NCI-H748 (cell line): ENCODE measurements around the gene LRRC59.
"Not testable (repeated sequence)": the region's sequence is repeated elsewhere in the genome, so short reads cannot be mapped to it uniquely, and the experiment has no call there.

ENCODE experiments used
- DNase-seq: peaks from one replicate; lab custom pipeline; 2025; ENCODE audit not compliant: unreplicated experiment; lab: John Stamatoyannopoulos, UW

Gene LRRC59

DNA sequence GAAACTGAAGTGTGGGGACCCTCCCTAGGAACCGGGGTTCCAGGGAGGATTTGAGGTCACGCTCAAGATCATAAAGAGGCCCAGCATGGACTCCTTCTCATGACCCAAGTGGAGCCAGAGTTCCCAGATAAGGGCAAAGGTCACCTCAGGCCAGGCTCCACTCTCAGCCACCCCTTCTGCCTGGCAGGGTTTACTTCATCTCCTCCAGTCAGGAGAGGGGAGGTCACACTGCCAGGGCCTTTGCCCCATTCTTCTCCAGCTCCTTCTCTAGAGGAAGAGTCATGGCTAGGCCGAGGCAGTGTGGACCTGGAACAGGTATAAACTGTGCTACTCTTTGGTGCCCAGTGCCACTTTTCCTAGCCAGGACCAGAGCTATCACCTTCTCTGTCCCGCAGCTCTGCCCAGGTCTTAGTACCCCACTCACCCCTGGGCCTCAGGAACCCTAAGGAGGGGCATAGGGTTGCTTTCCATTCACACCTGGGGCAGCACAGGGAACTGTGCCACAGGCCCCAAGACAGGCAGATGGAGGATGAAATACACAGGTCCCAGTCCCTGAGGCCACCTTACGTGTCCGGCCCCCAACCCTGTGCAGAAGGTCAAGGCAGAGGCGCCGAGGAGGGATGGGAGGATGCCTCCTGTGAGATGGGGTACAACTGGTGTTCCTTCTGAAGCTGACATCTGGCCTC, 27.8 kb upstream of the LRRC59 start:
- DNase-seq, result no peak

DNA sequence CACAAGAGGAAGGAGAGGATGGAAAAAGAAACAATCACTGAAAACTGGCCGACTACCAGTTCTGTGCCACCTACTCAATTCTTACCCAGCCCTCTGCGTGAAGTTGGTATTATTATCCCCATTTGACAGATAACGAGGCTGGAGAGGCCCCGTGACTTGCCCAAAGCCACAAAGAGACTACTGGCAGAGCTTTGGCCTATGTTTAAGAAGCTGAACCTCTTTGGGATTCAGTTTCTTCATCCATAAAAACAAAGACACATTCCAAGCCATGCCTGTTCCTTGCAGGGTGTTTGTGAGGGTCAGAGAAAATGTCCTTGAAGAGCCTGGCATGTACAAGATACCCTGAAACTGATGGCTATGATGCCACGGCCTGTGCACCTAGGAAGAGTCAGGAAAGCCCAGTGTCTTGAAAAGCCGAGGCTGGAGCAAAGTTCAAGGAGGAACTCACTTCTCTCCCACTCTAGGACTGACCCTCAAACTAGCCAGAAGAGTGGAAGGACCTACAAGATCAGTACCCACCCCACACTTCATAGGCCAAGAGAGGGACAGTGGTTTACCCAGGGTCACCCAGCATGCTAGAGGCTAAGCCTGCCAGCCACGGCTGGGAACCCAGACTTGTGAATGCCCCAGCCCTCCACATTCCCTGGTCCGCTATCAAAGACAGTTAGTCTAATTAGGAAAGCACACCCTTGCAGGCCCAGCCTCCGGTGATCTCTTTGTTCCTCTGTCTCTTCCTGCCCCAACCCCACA, 27.1 kb upstream of the LRRC59 start:
- DNase-seq, result no peak

DNA sequence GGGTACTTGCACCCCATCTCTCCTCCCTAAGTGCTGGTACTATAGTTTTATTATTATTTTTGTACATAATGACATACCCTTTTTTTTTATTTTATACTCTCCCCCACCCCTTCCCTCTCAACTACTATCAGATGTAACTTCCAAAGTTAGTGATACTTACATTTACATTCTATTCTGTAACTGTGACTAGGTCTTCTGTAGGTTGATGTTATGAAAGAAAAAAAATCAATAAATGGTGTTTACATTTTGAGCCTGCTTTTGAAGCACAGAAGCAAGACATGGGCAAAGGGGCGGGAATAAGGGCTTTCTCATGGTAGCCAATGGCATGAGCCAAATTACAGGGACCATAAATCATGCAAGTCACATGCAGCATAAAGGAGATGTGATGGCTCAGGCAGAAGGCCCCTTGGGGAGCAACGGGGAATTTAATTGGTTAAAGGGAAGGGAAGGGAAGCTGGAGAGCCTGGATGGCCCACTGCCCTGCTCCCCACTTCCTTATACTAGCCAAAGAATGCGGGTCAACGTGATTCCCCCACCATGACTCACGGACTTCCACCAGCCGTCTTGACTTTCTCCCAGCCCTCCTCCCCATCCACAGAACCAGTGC, 26.3 kb upstream of the LRRC59 start:
- peak; percentile 51 for DNase-seq

DNA sequence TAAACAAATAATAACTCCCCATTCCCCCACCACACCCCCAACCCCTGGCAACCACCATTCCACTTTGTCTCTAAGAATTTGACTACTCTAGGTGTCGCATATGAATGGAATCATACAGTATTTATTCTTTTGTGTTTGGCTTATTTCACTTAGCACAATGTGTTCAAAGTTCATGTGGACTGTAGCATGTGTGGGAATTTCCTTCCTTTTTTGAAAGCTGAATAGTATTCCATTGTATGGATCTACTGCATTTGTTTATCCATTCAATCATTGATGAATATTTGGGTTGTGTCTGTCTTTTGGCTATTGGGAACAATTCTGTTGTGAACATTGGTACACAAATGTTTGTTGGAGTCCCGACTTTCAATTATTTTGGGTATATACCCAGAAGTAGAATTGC, 25.4 kb upstream of the LRRC59 start:
- DNase-seq, result no peak

DNA sequence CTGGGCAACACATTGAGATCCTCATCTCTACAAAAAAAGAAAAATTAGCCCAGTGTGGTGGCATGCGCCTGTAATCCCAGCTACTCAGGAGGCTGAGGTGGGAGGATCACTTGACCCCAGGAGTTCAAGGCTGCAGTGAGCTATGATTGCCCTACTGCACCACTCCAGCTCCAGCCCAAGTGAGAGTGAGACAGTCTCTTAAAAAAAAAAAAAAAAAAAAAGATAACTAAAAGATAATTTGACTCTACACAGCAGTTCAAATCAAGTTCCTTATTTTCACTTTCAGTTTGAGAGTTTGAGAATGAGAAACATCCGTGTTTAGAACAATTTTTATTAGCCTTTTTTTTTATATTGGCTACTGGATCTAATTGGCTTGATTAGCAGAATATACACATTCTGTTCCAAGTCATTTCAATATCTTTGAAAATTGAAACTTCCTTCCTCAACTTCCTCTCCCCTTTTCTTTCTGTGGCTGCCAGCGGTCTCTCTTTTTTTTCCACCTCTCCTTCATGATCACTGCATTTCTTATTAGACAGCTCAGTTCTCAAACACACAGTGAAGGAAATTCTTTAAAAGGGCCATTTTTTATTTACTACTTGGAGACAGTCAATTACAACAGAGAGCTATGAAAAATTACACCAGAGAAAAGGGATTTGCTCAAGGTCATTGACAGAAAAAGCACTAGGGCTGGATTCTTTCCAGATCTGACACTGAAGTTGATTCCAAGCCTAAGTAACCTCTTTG, 24.2 kb upstream of the LRRC59 start:
- DNase-seq, result no peak

DNA sequence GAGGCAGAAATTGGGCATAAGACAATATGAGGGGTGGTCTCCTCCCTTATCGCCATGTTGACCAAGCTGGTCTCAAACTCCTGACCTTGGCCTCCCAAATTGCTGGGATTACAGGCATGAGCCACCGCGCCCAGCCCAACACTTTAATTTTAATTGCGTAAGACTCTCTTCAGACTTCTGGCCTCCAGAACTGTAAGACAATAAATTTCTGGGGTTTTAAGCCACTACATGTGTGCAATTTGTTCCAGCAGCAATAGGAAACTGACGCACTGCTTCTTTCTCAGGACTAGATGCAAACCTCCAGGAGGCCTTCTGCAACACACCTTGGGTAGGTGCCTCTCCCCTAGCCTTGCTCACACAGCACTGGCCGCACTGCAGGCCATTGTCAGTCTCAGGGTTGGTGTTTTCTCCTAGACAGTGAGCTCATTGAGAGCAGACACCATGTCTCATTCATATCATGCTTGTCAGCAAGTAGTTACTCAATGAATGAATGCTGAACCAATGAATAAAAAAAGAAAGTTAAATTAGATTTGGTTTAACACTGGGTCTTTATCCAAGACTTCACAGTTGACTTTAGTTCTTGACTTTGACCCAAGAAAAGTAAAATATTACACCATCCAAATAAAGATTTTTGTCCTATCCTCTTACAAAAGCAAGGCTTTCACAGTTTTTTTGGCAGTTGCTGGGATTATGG, 23.2 kb upstream of the LRRC59 start:
- no peak for DNase-seq

DNA sequence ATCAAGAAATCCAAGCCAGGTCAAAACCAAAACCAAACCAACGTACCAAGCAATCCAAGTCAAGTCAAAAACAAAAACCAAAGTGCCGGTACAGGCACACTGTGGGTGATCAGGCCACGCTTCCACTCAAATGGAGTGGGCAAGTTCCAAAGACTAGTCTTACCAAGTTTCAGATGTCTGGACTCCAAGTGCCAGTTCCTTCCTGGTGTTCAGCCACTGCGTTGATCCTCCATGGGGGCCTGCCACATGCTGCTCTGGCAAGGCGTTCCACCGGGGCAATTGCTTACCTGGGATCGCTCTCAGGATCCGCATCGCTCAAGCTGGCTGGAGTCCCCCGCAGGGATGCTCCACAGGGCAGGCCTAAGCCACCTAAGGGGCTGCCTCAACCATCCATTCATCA, 22.3 kb upstream of the LRRC59 start:
- DNase-seq, result not testable (repeated sequence)

DNA sequence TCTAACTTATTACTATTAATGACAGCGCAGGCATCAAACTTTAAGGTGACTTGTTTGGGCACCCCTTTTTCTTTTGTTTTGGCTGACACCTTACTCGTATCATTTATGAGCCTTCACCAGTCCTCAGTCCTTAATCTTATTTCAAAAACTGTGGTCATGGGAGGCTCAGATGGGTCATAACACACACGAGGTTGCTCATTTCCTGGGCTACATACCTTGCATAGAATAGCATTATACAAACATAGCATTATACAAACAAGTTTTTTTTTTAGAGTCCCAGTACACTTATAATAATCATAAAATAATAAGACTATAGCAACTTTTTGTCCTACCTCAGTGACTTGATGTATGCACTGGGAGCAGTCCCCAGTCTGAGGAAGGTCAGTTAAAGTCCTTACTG, 17.5 kb upstream of the LRRC59 start:
- no peak for DNase-seq

DNA sequence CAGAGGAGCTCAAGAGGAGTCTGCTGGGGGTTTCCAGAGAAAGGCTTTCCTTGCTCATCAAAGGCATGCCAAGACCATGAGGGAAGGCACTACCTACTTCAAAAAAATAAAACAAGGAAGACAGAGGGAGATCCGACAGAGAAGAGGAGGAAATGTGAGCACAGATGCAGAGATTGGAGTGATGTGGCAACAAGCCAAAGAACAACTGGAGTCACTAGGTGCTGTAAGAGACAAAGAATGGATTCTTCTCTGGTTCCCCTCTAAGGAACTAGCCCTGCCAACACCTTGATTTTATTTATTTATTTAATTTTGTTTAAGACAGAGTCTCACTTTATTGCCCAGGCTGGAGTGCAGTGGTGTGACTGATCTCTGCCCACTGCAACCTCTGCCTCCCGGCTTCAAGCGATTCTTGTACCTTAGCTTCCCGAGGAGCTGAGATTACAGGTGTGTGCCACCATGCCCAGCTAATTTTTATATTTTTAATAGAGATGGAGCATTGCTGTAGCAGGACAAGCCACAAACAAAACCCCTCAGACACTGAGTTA, 14.9 kb upstream of the LRRC59 start:
- DNase-seq, result no peak

DNA sequence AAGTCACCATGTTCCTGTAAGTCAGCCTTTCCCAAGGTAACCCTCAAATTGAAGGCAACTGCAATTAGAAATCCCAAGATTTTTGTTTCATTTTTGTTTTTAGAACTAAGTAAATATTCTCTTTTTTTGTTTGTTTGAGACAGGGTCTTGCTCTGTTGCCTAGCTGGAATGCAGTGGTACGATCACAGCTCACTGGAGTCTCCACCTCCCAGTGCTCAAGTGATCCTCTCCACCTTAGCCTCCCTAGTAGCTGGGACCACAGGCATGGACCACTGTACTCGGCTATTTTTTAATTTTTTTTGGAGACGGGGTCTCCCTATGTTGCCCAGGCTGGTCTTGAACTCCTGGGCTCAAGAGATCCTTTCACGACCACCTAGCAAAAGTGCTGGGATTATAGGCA, 10.6 kb upstream of the LRRC59 start:
- no peak for DNase-seq

DNA sequence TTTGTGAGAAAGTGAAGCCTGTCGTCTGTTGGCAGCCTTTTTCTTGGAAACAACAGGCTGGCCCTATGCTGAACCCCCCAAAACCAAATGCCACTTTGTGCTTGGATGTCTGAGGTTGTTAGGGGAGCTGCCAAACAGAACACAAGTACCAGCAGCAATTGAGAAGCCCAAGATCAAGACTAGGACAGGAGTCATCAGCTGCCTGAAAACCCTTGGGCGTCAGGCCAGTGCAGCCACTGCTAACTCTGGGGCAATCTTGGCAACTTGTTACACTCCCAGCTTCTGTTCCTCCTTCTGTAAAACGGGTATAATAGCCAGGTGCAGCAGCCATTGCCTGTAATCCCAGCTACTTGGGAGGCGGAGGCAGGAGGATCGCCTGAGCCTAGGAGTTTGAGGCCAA, 9.3 kb upstream of the LRRC59 start:
- no peak for DNase-seq

DNA sequence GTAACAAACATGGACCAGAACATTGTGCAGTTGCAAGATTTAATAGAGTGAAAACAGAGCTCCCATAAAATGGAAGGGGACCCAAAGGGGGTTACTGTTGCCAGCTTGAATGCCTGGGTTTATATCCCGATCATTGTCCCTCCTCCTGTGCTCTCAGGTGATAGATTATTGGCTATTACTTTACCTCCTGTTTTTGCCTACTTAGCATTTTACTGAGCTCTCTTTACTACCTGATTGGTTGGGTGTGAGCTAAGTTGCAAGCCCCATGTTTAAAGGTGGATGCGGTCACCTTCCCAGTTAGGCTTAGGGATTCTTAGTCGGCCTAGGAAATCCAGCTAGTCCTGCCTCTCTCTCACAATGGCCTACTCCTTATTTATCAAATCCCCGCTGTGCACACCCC, 8.0 kb upstream of the LRRC59 start:
- DNase-seq, result not testable (repeated sequence)

DNA sequence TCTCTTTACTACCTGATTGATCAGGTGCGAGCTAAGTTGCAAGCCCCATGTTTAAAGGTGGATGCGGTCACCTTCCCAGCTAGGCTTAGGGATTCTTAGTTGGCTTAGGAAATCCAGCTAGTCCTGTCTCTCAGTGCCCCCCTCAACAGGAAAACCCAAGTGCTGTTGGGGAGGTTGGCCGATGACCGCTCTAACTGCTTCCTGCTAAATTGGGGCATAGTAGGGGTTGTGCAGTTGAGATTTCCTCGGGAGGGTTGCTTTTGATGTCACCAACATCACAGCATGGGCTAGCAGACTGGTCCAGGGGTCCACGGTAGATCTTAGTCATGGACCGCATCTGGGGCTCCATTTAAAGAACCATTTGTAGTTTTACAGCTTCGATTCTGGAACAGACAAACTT, 2.3 kb upstream of the LRRC59 start:
- DNase-seq, result not testable (repeated sequence)

DNA sequence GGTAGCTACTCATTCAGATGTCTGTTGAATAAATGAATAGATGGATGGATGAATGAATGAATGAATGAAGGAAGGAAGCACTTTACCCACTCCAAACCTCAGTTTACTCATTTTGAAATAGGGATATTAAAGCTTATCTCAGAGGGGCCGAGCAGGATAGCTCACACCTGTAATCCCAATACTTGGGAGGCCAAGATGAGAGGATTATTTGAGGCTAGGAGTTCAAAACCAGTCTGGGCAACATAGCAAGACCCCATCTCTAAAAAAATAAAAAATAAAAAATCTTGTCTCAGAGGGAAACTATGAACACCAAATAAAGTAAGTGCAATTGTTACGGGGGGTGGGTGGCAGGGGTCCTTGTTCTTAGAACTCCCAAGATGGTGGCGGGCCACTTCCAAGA, 1.3 kb upstream of the LRRC59 start:
- DNase-seq, result not testable (repeated sequence)

DNA sequence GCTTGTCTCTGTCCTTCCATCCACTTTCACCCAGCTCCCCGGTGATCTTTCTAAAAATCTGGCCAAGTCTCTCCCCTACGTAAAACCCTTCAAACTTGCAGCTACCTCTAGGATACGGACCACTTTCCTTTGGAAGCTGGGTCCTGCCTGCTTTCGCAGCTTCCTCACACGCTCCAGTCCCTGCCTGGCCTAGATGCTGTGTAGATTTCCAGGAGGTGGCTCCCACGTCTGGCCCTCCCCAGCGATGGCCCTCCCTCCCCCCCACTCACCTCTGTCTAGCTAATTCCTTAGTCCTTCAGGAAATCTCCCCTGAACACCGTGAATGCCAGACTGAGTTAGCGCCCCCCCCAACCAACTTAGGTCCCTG, 579 bp upstream of the LRRC59 start:
- DNase-seq, result peak; percentile 7

DNA sequence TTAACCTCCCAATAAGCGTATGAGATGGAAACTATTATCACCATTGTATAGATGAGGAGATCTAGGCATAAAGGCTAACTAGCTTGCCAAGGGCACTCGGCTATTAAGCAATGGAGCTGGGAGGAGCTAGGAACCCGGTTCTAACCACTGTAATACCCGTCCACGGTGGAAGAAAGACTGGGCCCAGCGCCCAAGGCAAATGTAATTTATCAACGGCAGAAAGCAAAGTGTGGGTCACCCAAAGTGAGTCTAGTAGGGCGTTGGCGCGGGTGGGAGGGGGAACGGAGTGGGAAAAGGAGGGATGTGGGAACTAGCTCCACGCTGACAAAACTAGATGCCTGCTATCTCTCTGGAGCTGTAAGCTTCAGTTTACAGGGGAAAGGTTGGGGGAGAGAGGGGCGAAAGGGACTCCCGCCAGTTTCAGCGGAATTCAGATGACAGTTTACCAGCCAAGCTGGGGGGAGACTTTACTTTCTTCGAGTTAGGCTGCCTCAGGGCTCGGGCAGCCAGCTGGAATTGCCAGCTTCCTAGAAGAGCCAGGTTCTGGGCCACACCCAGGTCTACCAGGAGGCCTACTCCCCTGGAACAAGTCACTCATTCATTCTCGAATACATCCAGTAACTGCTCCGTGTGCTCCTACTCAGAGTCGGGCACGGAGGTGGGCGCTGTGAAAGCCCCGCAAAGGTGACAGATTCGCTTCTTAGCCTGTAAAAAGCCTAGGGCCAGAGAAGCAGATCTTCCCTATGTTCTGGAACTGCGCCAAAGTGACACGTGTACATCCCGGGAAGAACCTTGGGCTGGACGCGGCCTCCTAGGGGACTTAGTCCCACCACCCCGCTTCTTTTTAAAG, 837 bp downstream of the LRRC59 start:
- peak; percentile 58 for DNase-seq

DNA sequence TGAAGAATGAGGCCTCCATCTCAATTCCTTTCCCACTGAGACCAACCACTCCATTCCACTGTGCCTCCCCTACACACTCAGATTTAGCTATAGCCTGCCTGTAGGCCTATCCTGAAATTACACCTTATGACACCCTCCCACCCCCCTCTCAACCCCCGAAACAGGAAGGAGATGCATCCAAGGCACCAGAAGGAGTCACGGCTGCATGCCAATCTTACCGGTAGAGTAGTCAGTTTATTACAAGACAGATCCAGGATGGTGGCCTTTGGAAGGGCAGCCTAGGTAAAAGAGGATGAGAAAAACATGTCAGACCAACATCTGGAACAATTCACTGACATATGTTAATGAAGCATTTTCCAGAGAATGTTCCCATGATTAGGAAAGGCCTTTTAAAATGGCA, 2.6 kb downstream of the LRRC59 start:
- DNase-seq, result no peak

DNA sequence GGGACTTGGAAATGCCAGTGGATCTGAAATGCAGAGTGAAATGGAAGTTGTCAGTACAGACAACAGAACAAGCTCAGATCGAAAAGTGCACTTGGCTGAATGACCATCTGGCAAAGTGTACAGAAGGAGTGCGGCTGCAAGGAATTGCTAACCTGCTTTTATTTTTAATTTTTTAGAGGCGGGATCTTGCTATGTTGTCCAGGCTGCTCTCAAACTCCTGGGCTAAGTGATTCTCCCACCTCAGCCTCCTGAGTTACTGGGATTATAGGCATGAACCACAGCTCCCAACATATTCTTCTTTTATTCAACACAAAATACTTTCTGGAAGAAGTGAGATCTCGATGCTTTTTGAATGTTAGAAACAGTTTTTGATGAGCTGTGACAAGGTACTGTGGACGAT, 3.6 kb downstream of the LRRC59 start:
- DNase-seq, result no peak

DNA sequence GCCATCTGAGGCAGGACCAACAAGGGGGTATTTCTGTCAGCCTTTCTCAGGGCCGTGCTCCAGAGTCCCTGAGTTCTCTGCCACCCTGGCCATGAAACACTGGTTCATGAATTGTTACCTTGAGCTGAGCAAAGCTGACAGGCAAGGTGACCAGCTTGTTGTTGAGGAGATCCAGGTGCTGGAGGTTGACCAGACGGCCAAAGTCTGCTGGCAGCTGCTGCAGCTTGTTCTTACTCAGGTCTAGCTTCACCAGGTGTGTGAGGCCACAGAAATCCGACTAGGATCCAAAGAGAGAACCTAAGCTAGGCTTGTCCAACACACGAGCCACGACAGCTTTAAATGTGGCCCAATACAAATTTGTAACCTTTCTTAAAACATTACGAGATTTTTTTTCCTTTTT, 4.7 kb downstream of the LRRC59 start:
- DNase-seq, result no peak

DNA sequence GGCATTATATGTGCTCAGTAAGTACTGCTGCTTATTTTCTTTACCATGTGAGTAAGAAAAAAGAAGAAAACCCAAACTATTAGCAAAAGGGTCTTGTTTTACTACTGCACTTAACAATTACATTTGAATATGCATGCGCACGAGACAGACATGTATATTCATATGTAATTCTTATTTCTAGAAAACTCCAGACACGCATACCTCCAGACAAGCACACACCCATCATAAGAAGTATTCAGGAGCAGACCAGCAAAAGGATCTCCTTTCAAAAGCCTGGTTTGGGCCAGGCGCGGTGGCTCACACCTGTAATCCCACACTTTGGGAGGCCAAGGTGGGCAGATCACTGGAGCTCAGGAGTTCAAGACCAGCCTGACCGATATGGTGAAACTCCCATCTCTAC, 7.8 kb downstream of the LRRC59 start:
- DNase-seq, result no peak
